ENCODE measurements around the gene USP32. TPM values are rescaled to one million over a fixed set of nuclear protein-coding genes. Genes with fewer than 3 reads are reported as not detected.

Gene USP32
- polyA plus RNA-seq, 1 donor (not counting 4 experiments of a cell fraction or from before 2014, with no cell fraction given): 37.6 TPM

- Histone ChIP-seq H3K9me1 (ENCODE audit: control insufficient read depth, extremely low read depth, insufficient read depth, low read length) (peaks cover 3% of the 10 kb centered on the region), H3K36me3 (ENCODE audit: control insufficient read depth in 2 of 2, extremely low read depth in 1 of 2, insufficient read depth in 2 of 2, low read length in 2 of 2) (peaks cover 3% of the 10 kb centered on the region in 2 experiments), H2AFZ (ENCODE audit: control insufficient read depth, low read length) (no peak overlapping the region), H4K20me1 (ENCODE audit: control insufficient read depth, extremely low read depth, insufficient read depth, low read length) (no peaks in the 10 kb centered on the region), H3K9me3 (ENCODE audit: control insufficient read depth, low read depth, low read length) (no peaks in the 10 kb centered on the region), H3K4me2 (ENCODE audit: control insufficient read depth, extremely low read depth, insufficient read depth, low read depth, low read length) (no peak overlapping the region), H3K27me3 (ENCODE audit: control insufficient read depth, extremely low read depth, insufficient read depth, low read length) (no peaks in the 10 kb centered on the region), H3K4me3 (ENCODE audit: control insufficient read depth in 2 of 3, extremely low read depth in 1 of 3, insufficient read depth in 2 of 3, low read depth in 1 of 3, low read length in 3 of 3) (no peak overlapping the region), H3K9ac (ENCODE audit: control insufficient read depth, extremely low read depth, insufficient read depth, low read length) (no peak overlapping the region), H3K79me2 (ENCODE audit: control insufficient read depth, insufficient read depth, low read length) (no peaks in the 10 kb centered on the region), H3K4me1 (ENCODE audit: control insufficient read depth, extremely low read depth, insufficient read depth, low read length) (peaks cover 4% of the 10 kb centered on the region), H3K27ac (ENCODE audit: control insufficient read depth, insufficient read depth, low read length) (no peak overlapping the region)
- TF ChIP-seq EZH2 (IDR thresholded peaks at IDR 0.05; ENCODE audit: low read length): no peak
- no peak for TF ChIP-seq CTCF (optimal IDR thresholded peaks at IDR 0.05 in 1 of 3, IDR thresholded peaks at IDR 0.05 in 1 of 3, conservative IDR thresholded peaks at IDR 0.05 in 1 of 3; ENCODE audit: extremely low read depth in 1 of 3, insufficient read depth in 2 of 3, low read length in 3 of 3)
- DNase-seq (ENCODE audit: low read depth, low spot score) (no peak), FAIRE-seq (no peak)
- dilution Hi-C loops (cut with MboI; ENCODE audit: extremely low pct_ligation_motif_present, low sequenced_read_pairs): no loop called here
Measured at GRCh38 chr17:60256174-60256573, 135.8 kb downstream of the USP32 start.

- Histone ChIP-seq H4K20me1 (ENCODE audit: control insufficient read depth, extremely low read depth, insufficient read depth, low read length) (no peaks in the 10 kb centered on the region), H3K9ac (ENCODE audit: control insufficient read depth, extremely low read depth, insufficient read depth, low read length) (no peak overlapping the region), H3K4me2 (ENCODE audit: control insufficient read depth, extremely low read depth, insufficient read depth, low read depth, low read length) (no peak overlapping the region), H3K4me3 (ENCODE audit: control insufficient read depth in 2 of 3, extremely low read depth in 1 of 3, insufficient read depth in 2 of 3, low read depth in 1 of 3, low read length in 3 of 3) (no peak overlapping the region), H3K79me2 (ENCODE audit: control insufficient read depth, insufficient read depth, low read length) (no peaks in the 10 kb centered on the region), H2AFZ (ENCODE audit: control insufficient read depth, low read length) (no peak overlapping the region), H3K36me3 (ENCODE audit: control insufficient read depth in 2 of 2, extremely low read depth in 1 of 2, insufficient read depth in 2 of 2, low read length in 2 of 2) (peaks cover 2 to 5% of the 10 kb centered on the region in 2 experiments), H3K27me3 (ENCODE audit: control insufficient read depth, extremely low read depth, insufficient read depth, low read length) (no peaks in the 10 kb centered on the region), H3K9me3 (ENCODE audit: control insufficient read depth, low read depth, low read length) (no peaks in the 10 kb centered on the region), H3K27ac (ENCODE audit: control insufficient read depth, insufficient read depth, low read length) (no peak overlapping the region), H3K4me1 (ENCODE audit: control insufficient read depth, extremely low read depth, insufficient read depth, low read length) (peaks cover 4% of the 10 kb centered on the region), H3K9me1 (ENCODE audit: control insufficient read depth, extremely low read depth, insufficient read depth, low read length) (peaks cover 3% of the 10 kb centered on the region)
- FAIRE-seq (no peak), DNase-seq (ENCODE audit: low read depth, low spot score) (no peak)
- no peak for TF ChIP-seq EZH2 (IDR thresholded peaks at IDR 0.05; ENCODE audit: low read length)
- TF ChIP-seq CTCF (optimal IDR thresholded peaks at IDR 0.05 in 1 of 3, IDR thresholded peaks at IDR 0.05 in 1 of 3, conservative IDR thresholded peaks at IDR 0.05 in 1 of 3; ENCODE audit: extremely low read depth in 1 of 3, insufficient read depth in 2 of 3, low read length in 3 of 3): no peak
- dilution Hi-C loops (cut with MboI; ENCODE audit: extremely low pct_ligation_motif_present, low sequenced_read_pairs): no loop called here
Measured at GRCh38 chr17:60253048-60253447, 138.9 kb downstream of the USP32 start.
